ENCODE results near the gene ABHD4. TPM values are rescaled to one million over a fixed set of nuclear protein-coding genes. Genes with fewer than 3 reads are reported as not detected.

The ABHD4 gene
- total and polyA plus RNA-seq, 5 donors: 20.3 to 40.9 (median 33.4) TPM

DNA sequence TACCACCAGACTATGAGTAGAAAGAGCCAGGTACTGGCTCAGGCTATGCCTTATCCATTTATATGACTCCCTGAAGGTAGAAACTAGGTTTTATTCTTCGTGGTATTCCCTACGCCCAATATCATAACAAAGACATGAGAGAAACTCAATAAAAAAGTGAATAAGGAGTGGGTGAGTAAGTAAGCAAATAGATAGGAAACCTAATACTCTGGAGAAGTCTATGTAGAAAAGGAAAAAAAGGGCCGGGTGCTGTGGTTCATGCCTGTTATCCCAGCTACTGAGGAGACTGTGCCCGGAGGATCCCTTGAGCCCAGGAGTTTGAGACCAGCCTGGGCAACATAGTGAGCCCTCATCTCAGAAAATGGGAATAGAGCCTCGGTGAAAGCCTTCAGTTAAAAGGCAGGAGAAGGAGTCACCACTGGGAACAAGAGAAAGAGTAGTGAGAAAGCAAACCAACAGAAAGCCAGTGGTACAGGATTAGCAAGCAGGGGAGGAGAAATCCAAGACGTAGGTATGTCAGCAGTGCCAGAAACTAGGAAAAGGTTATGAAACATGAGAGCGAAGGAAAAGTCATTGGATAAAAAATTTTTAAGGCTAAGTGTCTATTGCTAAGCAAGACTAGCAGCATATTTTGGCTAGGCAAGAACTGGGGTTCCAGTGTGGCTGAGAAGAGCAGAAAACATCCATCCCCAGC, 52.1 kb downstream of the ABHD4 start:
- 77% methylated on average over 7 of the region's 7 CpGs for WGBS
- intact Hi-C loops (cut with DNase I): loop anchor here (5.0 to 10.0 kb wide), 6 partner anchors 75 to 263 kb away; no protein-coding TSS in a partner anchor

DNA sequence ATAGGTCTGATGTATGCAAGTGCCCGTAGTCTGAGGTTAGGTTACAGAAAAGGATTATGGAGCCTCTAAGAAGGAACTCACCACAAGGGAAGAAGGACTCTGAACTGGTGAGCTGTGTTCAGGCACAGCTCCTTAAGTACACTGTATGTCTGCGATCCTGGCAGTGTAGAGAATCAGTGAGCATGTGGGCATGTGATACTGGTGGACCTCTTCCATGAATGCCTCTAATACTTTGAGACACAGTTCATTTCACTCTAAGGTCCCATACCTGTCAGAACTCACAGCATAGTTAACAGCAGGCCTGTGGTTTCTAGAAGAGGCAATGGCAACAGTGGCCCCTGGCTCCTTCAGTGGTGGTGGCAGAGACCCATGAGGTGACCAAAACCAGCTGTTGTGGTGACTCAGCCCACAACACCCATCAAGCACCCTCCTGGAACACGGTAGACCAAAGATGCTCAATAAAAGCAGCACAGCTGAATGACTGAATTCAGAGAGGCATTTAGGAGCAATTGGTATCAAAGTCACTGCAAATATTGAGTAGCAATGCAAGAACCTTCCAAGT, 52.9 kb downstream of the ABHD4 start:
- intact Hi-C loops (cut with DNase I): loop anchor here (5.0 to 10.0 kb wide), 6 partner anchors 76 to 264 kb away; no protein-coding TSS in a partner anchor
- no peak for DNase-seq
- H3K27ac ChIP-seq (ENCODE audit: low read length): no peak overlapping the region
- no peak overlapping the region for H3K4me3 ChIP-seq (ENCODE audit: low read length)
- ATAC-seq: no peak
- 67% methylated on average over 3 of the region's 3 CpGs for WGBS
- no peaks in the 10 kb centered on the region for H3K9me3 ChIP-seq (ENCODE audit: control insufficient read depth, low read length)
- no peaks in the 10 kb centered on the region for H3K27me3 ChIP-seq (ENCODE audit: control insufficient read depth, insufficient read depth)
- H3K4me1 ChIP-seq (ENCODE audit: control insufficient read depth, insufficient read depth, low read length): no peaks in the 10 kb centered on the region

More for the DNA sequence above, 52.1 kb downstream of the ABHD4 start:
- DNase-seq (no peak), ATAC-seq (no peak)
- no peaks in the 10 kb centered on the region for H3K9me3 ChIP-seq (ENCODE audit: control insufficient read depth, low read length)
- no peaks in the 10 kb centered on the region for H3K27me3 ChIP-seq (ENCODE audit: control insufficient read depth, insufficient read depth)
- no peak overlapping the region for H3K4me3 ChIP-seq (ENCODE audit: low read length)
- no peak overlapping the region for H3K27ac ChIP-seq (ENCODE audit: low read length)
- no peaks in the 10 kb centered on the region for H3K4me1 ChIP-seq (ENCODE audit: control insufficient read depth, insufficient read depth, low read length)

DNA sequence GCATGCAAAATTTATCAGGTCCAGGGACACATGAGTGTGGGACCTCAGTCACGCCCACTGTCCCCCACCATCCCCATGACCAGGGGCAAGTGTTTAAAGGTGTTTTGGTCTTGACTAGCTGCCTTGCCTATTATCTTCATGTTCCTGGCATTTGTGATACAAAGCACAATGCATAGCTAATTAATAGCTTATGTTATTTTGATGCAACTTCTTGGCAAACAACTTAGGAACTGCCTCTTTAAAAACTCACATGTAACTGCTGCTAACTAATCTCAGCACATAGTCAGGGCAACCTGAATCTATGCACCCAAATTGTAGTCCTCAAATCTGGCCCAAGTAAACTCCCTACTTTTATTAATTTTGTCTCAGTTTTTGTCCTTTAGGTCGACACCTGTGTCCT, 53.5 kb downstream of the ABHD4 start:
- intact Hi-C loops (cut with DNase I): loop anchor here (5.0 to 10.0 kb wide), 6 partner anchors 77 to 264 kb away; no protein-coding TSS in a partner anchor
- 89% methylated on average over 2 of the region's 2 CpGs for WGBS

DNA sequence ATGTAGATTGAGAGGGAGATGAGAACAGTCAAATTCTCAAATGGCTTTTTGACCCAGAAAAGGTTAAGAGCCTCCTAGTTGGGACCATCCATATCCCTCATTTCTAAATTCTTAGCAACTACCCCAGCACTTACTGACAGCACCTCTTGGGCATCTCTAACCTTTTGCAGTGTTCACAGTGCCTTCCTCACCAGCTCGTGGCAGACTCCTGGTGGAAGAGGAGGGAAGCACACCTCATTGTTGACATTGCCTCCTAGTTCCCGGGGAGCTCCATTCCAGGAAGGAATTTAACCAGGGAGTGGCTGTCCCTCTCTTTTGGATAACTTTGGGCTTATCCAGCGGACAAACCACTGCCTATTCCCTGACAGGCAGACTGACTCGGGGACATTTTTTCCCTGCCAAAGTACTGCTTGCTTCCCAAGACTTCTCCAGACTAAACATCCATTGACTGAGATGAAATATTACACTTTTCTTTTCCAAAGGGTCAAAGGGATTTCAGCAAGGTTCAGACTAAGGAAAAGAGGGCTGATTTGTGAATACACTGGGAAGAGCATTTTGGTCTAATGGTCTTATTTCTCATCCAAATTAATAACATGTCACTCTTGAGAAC, 55.0 kb downstream of the ABHD4 start:
- Histone ChIP-seq H3K9me3 (ENCODE audit: control insufficient read depth, low read length) (no peaks in the 10 kb centered on the region), H3K27ac (ENCODE audit: low read length) (no peak overlapping the region), H3K4me1 (ENCODE audit: control insufficient read depth, insufficient read depth, low read length) (no peaks in the 10 kb centered on the region), H3K27me3 (ENCODE audit: control insufficient read depth, insufficient read depth) (no peaks in the 10 kb centered on the region), H3K4me3 (ENCODE audit: low read length) (no peak overlapping the region)
- ATAC-seq: peak; percentile 63 to 84
- intact Hi-C loops (cut with DNase I): loop anchor here (2.0 to 10.0 kb wide), 7 partner anchors 78 to 266 kb away; no protein-coding TSS in a partner anchor
- DNase-seq: peak in 2 of 3 donors; percentile 41 to 61
- 9% methylated on average over 4 of the region's 4 CpGs for WGBS

More for the DNA sequence above, 53.5 kb downstream of the ABHD4 start:
- H3K27ac ChIP-seq (ENCODE audit: low read length): no peak overlapping the region
- H3K27me3 ChIP-seq (ENCODE audit: control insufficient read depth, insufficient read depth): no peaks in the 10 kb centered on the region
- no peaks in the 10 kb centered on the region for H3K4me1 ChIP-seq (ENCODE audit: control insufficient read depth, insufficient read depth, low read length)
- no peak for DNase-seq
- H3K4me3 ChIP-seq (ENCODE audit: low read length): no peak overlapping the region
- no peaks in the 10 kb centered on the region for H3K9me3 ChIP-seq (ENCODE audit: control insufficient read depth, low read length)
- ATAC-seq: no peak

DNA sequence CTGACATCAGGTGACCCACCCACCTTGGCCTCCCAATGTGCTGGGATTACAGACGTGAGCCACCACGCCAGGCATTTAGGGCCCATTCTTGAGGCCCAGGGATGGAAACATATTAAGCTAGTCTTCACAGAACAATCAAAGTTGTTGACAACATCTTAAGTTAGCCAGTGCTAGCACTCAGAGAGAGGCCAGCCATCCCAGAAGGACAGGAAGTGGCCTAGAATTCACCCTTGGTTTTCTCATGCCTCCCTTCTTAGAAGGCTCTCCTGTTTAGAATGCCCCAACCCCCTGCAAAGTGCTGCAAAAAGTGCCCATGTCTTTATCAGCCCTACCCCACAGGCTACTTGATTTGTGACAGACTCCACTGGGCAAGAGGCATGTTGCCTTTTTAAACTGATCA, 58.1 kb downstream of the ABHD4 start:
- intact Hi-C loops (cut with DNase I): loop anchor here in 3 of 4 donors (10.0 kb wide), 4 partner anchors 81 to 261 kb away; no protein-coding TSS in a partner anchor
- DNase-seq (no peak), ATAC-seq (no peak)
- Histone ChIP-seq H3K27ac (ENCODE audit: low read length) (no peak overlapping the region), H3K4me3 (ENCODE audit: low read length) (no peak overlapping the region), H3K27me3 (ENCODE audit: control insufficient read depth, insufficient read depth) (no peaks in the 10 kb centered on the region), H3K9me3 (ENCODE audit: control insufficient read depth, low read length) (no peaks in the 10 kb centered on the region), H3K4me1 (ENCODE audit: control insufficient read depth, insufficient read depth, low read length) (no peaks in the 10 kb centered on the region)
- WGBS: 63% methylated on average over 2 of the region's 2 CpGs

DNA sequence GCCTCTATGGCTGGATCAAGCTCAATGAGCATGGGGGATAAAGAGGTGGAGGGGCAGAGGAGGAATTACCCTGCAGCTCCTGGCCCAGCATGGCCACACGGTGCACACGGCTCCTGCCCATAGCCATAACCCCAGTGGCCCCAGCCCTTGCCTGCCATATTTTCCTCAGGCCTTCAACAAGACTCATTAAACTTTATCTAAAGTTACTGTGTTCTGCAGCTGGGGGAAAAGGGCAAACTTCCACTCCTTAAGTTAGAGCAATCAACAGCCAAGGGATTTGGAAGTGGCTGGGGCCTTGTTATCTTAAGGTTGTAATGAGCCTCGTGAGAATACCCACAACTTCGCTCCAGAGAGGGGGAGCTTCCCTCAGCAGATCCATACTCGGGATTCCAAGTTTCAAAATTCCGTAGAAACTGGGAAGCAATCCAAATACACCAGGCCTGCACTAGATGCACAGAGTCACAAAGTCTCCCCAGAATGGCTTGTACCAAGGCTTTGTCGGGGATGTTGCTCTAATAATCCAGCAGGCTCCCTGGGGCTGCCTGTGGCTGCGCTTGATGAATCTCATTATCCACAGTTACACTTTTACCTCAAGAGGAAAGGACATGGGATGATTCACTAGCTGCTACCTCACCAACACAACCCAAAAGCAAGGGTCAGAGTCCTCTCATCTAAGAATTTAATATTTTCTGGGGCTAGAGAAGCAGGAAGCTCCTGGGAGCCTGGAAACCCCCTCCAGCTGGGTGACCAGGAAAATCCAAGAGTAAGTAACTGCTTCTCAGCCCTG, 59.0 kb downstream of the ABHD4 start:
- intact Hi-C loops (cut with DNase I): loop anchor here in 3 of 4 donors (10.0 kb wide), 4 partner anchors 82 to 262 kb away; no protein-coding TSS in a partner anchor
- no peaks in the 10 kb centered on the region for H3K4me1 ChIP-seq (ENCODE audit: control insufficient read depth, insufficient read depth, low read length)
- 44% methylated on average over 8 of the region's 8 CpGs for WGBS

DNA sequence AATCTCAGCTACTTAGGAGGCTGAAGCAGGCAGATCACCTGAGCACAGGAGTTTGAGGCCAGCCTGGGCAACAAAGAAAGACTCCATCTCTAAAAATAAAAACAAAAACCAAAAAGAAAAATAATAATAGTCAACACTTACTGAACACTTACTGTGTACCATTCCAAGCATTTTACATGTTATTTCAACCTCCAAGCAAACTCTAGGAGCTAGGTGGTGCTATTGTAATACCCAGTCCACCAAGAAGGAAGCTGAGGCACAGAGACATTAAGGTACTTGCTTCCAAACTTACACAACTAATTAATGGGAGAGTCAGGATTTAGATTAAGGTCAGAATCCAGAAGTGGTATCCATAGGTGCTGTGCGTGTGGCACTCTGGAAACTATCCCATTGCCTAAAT, 59.8 kb downstream of the ABHD4 start:
- Histone ChIP-seq H3K9me3 (ENCODE audit: control insufficient read depth, low read length) (no peaks in the 10 kb centered on the region), H3K27ac (ENCODE audit: low read length) (no peak overlapping the region), H3K4me1 (ENCODE audit: control insufficient read depth, insufficient read depth, low read length) (no peaks in the 10 kb centered on the region), H3K4me3 (ENCODE audit: low read length) (no peak overlapping the region), H3K27me3 (ENCODE audit: control insufficient read depth, insufficient read depth) (no peaks in the 10 kb centered on the region)
- 87% methylated on average over 1 of the region's 1 CpG for WGBS
- ATAC-seq (peak in 1 of 2 donors; percentile 49), DNase-seq (no peak)
- intact Hi-C loops (cut with DNase I): loop anchor here in 3 of 4 donors (10.0 kb wide), 4 partner anchors 83 to 263 kb away; no protein-coding TSS in a partner anchor

More for the DNA sequence above, 59.0 kb downstream of the ABHD4 start:
- Histone ChIP-seq H3K9me3 (ENCODE audit: control insufficient read depth, low read length) (no peaks in the 10 kb centered on the region), H3K27ac (ENCODE audit: low read length) (no peak overlapping the region), H3K27me3 (ENCODE audit: control insufficient read depth, insufficient read depth) (no peaks in the 10 kb centered on the region), H3K4me3 (ENCODE audit: low read length) (no peak overlapping the region)
- peak; percentile 75 to 83 for ATAC-seq
- DNase-seq: peak in 1 of 3 donors; percentile 56

DNA sequence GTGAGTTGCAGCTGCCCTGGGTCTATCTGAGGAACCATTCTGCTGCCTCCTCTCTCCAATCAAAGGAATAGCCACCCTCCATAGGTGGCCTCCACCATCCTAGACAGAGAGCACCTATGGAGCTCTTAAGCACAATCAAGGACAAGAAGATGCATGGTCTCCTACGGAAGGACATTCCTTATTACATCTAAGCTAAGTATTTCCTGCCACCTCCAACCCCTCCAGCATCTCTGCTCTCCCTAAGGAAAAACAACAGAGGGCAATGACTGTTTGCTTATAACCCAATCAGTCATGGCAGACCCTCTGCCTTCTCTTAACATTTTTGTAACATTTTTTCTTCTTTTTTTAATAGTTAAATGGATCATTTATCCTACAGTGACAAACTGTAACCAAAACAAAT, 60.8 kb downstream of the ABHD4 start:
- Histone ChIP-seq H3K9me3 (ENCODE audit: control insufficient read depth, low read length) (no peaks in the 10 kb centered on the region), H3K27me3 (ENCODE audit: control insufficient read depth, insufficient read depth) (no peaks in the 10 kb centered on the region), H3K4me3 (ENCODE audit: low read length) (no peak overlapping the region), H3K27ac (ENCODE audit: low read length) (no peak overlapping the region), H3K4me1 (ENCODE audit: control insufficient read depth, insufficient read depth, low read length) (no peaks in the 10 kb centered on the region)
- WGBS: 46% methylated on average over 1 of the region's 1 CpG
- intact Hi-C loops (cut with DNase I): loop anchor here in 3 of 4 donors (10.0 kb wide), 4 partner anchors 84 to 264 kb away; no protein-coding TSS in a partner anchor
- ATAC-seq (no peak), DNase-seq (no peak)

DNA sequence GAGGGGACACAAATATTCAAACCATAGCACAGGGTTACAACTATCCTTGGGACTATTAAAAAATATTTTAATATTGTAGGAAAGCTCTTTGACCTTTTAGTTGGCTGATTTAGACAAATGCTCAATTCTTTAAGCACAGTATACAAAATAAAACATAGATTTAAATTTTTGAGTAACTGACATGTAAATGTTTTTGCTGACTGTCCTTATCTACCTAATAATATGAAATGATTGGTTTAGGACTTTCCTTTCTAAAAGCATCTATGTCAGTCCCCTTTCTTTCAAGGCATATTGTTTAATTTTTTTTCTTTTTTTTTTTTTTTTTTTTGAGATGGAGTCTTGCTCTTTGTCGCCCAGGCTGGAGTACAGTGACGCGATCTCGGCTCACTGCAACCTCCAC, 62.6 kb downstream of the ABHD4 start:
- intact Hi-C loops (cut with DNase I): no loop called here
- 100% methylated on average over 4 of the region's 4 CpGs for WGBS

More for the DNA sequence above, 62.6 kb downstream of the ABHD4 start:
- no peak overlapping the region for H3K27ac ChIP-seq (ENCODE audit: low read length)
- no peaks in the 10 kb centered on the region for H3K9me3 ChIP-seq (ENCODE audit: control insufficient read depth, low read length)
- no peak overlapping the region for H3K4me3 ChIP-seq (ENCODE audit: low read length)
- DNase-seq (no peak), ATAC-seq (no peak)
- H3K4me1 ChIP-seq (ENCODE audit: control insufficient read depth, insufficient read depth, low read length): no peaks in the 10 kb centered on the region
- H3K27me3 ChIP-seq (ENCODE audit: control insufficient read depth, insufficient read depth): no peaks in the 10 kb centered on the region
